Measurements from ENCODE around the gene NT5DC3. TPM values are rescaled to one million over a fixed set of nuclear protein-coding genes. Genes with fewer than 3 reads are reported as not detected.

NT5DC3 gene
- total and polyA plus RNA-seq, 2 of the 13 experiments (the other 11 are each of a cell fraction or from before 2014, with no cell fraction given) = 3.2 to 6.6 TPM

DNA sequence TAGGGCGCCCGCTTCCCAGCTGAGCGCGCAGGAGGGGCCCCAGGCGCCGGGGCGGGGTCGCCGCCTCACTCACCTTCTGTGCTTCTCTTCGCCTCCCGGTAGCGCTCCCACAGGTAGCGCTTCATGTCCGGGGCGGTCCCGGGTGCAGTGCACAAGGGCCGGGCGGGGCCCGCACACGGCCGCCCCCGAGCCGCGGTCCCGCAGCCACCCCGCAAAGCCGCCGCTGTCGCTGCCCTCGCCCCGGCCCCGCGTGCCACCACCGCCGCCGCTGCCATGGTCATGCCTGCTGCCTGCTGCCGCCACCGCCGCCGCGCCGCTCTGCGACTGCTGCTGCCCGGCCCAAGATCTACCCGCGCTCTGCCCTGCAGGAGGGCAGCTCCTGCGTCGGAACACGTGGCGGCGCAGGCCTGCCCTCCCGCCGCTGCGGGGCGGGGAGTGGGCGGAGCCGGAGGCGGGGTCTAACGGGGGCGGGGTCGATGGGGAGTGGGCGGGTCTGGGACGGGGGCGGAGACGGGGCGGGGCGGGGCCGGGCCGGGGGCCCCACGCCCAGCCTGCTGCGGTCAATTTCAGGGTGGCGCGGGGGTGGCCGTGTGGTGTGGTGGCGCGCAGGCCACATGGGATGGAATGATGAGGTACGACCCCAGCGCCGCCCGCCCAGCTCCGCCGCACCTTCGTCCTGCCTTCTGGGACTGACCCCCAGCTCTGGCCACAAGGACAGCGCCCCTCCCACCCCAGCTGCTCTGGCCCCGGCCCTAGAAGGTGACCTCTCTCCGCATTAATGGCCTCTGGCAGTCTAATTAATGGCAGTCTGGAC lies at the start of gene NT5DC3 (continued):
- TF ChIP-seq YY1 (IDR thresholded peaks at IDR 0.05; ENCODE audit: insufficient read depth, insufficient replicate concordance, low read depth, low read length) = peak; percentile 27
- TF ChIP-seq, protein P1, sequence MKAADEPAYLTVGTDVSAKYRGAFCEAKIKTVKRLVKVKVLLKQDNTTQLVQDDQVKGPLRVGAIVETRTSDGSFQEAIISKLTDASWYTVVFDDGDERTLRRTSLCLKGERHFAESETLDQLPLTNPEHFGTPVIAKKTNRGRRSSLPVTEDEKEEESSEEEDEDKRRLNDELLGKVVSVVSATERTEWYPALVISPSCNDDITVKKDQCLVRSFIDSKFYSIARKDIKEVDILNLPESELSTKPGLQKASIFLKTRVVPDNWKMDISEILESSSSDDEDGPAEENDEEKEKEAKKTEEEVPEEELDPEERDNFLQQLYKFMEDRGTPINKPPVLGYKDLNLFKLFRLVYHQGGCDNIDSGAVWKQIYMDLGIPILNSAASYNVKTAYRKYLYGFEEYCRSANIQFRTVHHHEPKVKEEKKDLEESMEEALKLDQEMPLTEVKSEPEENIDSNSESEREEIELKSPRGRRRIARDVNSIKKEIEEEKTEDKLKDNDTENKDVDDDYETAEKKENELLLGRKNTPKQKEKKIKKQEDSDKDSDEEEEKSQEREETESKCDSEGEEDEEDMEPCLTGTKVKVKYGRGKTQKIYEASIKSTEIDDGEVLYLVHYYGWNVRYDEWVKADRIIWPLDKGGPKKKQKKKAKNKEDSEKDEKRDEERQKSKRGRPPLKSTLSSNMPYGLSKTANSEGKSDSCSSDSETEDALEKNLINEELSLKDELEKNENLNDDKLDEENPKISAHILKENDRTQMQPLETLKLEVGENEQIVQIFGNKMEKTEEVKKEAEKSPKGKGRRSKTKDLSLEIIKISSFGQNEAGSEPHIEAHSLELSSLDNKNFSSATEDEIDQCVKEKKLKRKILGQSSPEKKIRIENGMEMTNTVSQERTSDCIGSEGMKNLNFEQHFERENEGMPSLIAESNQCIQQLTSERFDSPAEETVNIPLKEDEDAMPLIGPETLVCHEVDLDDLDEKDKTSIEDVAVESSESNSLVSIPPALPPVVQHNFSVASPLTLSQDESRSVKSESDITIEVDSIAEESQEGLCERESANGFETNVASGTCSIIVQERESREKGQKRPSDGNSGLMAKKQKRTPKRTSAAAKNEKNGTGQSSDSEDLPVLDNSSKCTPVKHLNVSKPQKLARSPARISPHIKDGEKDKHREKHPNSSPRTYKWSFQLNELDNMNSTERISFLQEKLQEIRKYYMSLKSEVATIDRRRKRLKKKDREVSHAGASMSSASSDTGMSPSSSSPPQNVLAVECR (CRISPR knock-in tag; IDR thresholded peaks at IDR 0.05; ENCODE audit: borderline replicate concordance) = peak; percentile 76; the same call in 1 of the 2 replicates
- no peak for TF ChIP-seq ZNF30 (CRISPR knock-in tag; IDR thresholded peaks at IDR 0.05)
- TF ChIP-seq ZNF138 (CRISPR knock-in tag; IDR thresholded peaks at IDR 0.05; ENCODE audit: low read depth) = peak; percentile 83
- TF ChIP-seq, protein P2, sequence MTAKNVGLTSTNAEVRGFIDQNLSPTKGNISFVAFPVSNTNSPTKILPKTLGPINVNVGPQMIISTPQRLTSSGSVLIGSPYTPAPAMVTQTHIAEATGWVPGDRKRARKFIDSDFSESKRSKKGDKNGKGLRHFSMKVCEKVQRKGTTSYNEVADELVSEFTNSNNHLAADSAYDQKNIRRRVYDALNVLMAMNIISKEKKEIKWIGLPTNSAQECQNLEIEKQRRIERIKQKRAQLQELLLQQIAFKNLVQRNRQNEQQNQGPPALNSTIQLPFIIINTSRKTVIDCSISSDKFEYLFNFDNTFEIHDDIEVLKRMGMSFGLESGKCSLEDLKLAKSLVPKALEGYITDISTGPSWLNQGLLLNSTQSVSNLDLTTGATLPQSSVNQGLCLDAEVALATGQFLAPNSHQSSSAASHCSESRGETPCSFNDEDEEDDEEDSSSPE (CRISPR knock-in tag; IDR thresholded peaks at IDR 0.05) = peak; percentile 75
- 0 out of 2 replicates have a peak, but pooled peaks have one; percentile 10 for TF ChIP-seq PHF21A (CRISPR knock-in tag; IDR thresholded peaks at IDR 0.05)
- TF ChIP-seq ZBTB10 (CRISPR knock-in tag; IDR thresholded peaks at IDR 0.05; ENCODE audit: borderline replicate concordance) = no peak
- TF ChIP-seq ZFYVE20 (CRISPR knock-in tag; IDR thresholded peaks at IDR 0.05; ENCODE audit: borderline replicate concordance, low read depth) = 0 out of 2 replicates have a peak, but pooled peaks have one; percentile 62
- TF ChIP-seq, protein P3, sequence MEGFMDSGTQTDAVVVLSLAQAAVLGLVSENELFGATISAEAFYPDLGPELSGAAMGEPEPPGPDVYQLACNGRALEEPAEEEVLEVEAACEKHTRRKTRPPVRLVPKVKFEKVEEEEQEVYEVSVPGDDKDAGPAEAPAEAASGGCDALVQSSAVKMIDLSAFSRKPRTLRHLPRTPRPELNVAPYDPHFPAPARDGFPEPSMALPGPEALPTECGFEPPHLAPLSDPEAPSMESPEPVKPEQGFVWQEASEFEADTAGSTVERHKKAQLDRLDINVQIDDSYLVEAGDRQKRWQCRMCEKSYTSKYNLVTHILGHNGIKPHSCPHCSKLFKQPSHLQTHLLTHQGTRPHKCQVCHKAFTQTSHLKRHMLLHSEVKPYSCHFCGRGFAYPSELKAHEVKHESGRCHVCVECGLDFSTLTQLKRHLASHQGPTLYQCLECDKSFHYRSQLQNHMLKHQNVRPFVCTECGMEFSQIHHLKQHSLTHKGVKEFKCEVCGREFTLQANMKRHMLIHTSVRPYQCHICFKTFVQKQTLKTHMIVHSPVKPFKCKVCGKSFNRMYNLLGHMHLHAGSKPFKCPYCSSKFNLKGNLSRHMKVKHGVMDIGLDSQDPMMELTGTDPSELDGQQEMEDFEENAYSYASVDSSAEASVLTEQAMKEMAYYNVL (CRISPR knock-in tag; IDR thresholded peaks at IDR 0.05; ENCODE audit: borderline replicate concordance) = no peak
- TF ChIP-seq, protein P4, sequence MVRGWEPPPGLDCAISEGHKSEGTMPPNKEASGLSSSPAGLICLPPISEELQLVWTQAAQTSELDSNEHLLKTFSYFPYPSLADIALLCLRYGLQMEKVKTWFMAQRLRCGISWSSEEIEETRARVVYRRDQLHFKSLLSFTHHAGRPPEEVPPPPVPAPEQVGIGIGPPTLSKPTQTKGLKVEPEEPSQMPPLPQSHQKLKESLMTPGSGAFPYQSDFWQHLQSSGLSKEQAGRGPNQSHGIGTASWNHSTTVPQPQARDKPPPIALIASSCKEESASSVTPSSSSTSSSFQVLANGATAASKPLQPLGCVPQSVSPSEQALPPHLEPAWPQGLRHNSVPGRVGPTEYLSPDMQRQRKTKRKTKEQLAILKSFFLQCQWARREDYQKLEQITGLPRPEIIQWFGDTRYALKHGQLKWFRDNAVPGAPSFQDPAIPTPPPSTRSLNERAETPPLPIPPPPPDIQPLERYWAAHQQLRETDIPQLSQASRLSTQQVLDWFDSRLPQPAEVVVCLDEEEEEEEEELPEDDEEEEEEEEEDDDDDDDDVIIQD (CRISPR knock-in tag; IDR thresholded peaks at IDR 0.05; ENCODE audit: low read depth) = no peak
- TF ChIP-seq, protein P5, sequence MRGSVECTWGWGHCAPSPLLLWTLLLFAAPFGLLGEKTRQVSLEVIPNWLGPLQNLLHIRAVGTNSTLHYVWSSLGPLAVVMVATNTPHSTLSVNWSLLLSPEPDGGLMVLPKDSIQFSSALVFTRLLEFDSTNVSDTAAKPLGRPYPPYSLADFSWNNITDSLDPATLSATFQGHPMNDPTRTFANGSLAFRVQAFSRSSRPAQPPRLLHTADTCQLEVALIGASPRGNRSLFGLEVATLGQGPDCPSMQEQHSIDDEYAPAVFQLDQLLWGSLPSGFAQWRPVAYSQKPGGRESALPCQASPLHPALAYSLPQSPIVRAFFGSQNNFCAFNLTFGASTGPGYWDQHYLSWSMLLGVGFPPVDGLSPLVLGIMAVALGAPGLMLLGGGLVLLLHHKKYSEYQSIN (CRISPR knock-in tag; IDR thresholded peaks at IDR 0.05; ENCODE audit: borderline replicate concordance) = no peak
- peak; percentile 49; the same call in 1 of the 2 replicates for TF ChIP-seq SALL1 (CRISPR knock-in tag; IDR thresholded peaks at IDR 0.05)
- TF ChIP-seq HNF4A (CRISPR knock-in tag; IDR thresholded peaks at IDR 0.05) = no peak

All from HepG2 (cell line).